Fibroblast of mammary gland (primary cell): ENCODE results near the gene ABCA7.

Experiments
- DNase-seq: peaks from one replicate; pipeline ENCODE4 v3.0.0-alpha.2; 2010; ENCODE audit warnings: low read depth
- H3K4me3 ChIP-seq: 2 replicates; pipeline ENCODE4 v1.5.1; 2011; ENCODE audit warnings: low read depth, mild to moderate bottlenecking, low read length, moderate library complexity; ENCODE audit not compliant: control insufficient read depth
- TF ChIP-seq, protein P1 (sequence below): conservative IDR thresholded peaks from 2 replicates; pipeline ENCODE4 v1.5.1; 2011; ENCODE audit warnings: low read depth, low read length, inconsistent platforms; ENCODE audit not compliant: control insufficient read depth, insufficient read depth

Gene ABCA7

DNA sequence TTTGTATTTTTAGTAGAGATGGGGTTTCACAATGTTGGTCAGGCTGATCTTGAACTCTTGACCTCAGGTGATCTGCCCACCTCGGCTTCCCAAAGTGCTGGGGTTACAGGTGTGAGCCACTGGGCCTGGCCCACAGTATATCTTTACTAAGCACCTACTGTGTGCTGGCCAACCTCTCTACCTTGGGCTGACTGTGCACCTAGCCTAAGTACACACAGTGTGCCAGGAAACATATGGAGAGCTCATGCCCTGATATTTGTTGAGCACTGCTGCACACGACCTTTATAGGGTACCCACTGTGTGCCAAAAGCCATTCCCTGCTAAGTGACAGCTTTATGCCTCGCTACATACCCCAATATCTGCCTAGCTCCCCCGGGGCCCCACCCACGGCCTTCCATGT lies 20.8 kb downstream of the ABCA7 start:
- TF ChIP-seq, protein P1, sequence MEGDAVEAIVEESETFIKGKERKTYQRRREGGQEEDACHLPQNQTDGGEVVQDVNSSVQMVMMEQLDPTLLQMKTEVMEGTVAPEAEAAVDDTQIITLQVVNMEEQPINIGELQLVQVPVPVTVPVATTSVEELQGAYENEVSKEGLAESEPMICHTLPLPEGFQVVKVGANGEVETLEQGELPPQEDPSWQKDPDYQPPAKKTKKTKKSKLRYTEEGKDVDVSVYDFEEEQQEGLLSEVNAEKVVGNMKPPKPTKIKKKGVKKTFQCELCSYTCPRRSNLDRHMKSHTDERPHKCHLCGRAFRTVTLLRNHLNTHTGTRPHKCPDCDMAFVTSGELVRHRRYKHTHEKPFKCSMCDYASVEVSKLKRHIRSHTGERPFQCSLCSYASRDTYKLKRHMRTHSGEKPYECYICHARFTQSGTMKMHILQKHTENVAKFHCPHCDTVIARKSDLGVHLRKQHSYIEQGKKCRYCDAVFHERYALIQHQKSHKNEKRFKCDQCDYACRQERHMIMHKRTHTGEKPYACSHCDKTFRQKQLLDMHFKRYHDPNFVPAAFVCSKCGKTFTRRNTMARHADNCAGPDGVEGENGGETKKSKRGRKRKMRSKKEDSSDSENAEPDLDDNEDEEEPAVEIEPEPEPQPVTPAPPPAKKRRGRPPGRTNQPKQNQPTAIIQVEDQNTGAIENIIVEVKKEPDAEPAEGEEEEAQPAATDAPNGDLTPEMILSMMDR, result no peak
- no peak overlapping the region for H3K4me3 ChIP-seq
- DNase-seq, result no peak

DNA sequence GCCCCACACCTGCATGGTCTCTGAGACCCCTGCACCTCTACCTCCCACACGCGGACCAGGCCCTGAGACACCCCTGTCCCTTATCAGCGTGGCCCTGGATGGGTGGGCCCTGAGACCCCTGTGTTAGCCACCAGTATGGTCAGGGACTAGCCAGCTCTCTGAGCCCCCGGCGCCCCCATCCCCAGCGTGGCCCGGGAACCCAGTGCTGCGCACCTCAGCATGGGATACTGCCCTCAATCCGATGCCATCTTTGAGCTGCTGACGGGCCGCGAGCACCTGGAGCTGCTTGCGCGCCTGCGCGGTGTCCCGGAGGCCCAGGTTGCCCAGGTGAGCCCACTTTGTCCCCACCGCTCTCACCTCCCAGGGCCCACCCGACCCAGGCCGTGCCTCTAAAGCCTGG lies 22.1 kb downstream of the ABCA7 start:
- H3K4me3 ChIP-seq, result no peak overlapping the region
- TF ChIP-seq, protein P1, result no peak
- DNase-seq, result no peak

DNA sequence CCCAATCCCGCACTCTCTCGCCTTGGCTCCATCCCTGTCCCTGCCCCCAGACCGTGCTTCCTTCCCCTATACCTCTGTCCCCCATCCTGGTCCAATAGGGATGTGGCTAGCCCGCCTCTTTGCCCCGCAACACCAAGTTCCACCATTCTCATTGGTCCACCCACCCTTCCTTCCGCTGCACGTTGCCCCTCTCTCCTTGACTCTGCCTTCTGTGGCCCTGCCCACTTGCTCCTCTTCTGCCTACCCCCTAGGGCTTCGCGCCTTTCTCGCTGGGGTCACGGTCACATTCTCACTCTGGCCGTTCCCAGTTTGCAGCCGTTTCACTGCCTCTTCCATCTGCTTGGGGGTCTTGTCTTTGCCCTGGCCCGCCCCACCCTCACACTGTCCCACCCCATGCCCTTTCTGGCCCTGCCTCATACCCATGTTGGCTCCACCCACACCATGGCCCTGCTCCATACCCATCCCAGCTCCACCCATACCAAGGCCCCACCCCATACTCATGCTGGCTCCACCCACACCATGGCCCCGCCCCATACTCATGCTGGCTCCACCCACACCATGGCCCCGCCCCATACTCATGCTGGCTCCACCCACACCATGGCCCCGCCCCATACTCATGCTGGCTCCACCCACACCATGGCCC lies 22.6 kb downstream of the ABCA7 start:
- TF ChIP-seq, protein P1, result no peak
- no peak overlapping the region for H3K4me3 ChIP-seq
- no peak for DNase-seq

DNA sequence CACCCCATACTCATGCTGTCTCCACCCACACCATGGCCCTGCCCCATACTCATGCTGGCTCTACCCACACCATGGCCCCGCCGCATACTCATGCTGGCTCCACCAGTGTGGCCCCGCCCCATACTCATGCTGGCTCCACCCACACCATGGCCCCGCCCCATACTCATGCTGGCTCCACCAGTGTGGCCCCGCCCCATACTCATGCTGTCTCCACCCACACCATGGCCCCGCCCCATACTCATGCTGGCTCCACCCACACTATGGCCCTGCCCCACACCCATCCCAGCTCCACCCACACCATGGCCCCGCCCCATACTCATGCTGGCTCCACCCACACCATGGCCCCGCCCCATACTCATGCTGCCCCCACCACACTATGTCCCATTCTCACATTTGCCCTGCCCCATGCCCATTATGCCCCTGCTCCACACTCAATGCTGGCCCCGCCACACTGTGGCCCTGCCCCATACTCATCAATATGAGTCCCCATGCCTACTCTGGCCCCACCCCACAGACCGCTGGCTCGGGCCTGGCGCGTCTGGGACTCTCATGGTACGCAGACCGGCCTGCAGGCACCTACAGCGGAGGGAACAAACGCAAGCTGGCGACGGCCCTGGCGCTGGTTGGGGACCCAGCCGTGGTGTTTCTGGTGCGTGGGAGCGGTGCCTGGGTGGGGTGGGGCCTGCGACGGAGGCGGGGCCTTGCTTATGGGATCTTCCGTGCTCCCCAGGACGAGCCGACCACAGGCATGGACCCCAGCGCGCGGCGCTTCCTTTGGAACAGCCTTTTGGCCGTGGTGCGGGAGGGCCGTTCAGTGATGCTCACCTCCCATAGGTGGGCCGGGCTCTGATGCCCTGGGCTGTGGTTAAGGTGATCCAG lies 23.4 kb downstream of the ABCA7 start:
- DNase-seq, result peak; percentile 19
- TF ChIP-seq, protein P1, result no peak
- H3K4me3 ChIP-seq, result no peak overlapping the region

DNA sequence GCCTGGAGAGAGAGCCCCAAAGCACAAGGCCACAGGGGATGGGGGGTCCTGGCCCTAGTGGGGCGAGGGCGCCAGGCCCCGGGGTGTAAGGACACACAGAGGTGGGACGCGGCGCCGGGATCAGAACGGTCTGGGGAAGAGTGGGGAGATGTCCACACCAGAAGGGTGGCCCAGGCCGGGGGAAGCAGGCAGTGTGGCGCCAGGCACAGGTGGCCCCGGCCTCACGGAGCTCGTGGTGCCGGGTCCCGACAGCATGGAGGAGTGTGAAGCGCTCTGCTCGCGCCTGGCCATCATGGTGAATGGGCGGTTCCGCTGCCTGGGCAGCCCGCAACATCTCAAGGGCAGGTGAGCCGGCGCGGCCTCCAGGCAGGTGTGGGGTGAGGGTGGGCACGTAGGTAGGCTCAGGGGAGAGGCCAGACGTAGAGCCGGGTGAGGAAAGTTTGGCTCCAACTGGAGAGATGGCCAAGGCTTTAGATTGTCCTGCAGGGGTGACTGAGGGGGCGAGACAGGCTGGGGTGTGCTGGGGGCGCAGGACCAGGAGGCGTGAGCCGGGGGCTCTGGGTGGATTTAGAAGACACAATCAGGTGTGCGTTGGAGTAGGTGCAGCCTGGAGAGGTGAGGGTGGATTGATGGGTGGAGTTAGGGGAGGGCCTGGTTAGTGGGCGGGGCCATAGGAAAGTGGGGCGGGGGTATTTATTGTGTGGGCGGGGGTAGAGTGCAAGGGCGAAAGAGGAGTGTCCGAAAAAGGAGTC lies 24.2 kb downstream of the ABCA7 start:
- no peak overlapping the region for H3K4me3 ChIP-seq
- no peak for DNase-seq
- TF ChIP-seq, protein P1, result no peak

DNA sequence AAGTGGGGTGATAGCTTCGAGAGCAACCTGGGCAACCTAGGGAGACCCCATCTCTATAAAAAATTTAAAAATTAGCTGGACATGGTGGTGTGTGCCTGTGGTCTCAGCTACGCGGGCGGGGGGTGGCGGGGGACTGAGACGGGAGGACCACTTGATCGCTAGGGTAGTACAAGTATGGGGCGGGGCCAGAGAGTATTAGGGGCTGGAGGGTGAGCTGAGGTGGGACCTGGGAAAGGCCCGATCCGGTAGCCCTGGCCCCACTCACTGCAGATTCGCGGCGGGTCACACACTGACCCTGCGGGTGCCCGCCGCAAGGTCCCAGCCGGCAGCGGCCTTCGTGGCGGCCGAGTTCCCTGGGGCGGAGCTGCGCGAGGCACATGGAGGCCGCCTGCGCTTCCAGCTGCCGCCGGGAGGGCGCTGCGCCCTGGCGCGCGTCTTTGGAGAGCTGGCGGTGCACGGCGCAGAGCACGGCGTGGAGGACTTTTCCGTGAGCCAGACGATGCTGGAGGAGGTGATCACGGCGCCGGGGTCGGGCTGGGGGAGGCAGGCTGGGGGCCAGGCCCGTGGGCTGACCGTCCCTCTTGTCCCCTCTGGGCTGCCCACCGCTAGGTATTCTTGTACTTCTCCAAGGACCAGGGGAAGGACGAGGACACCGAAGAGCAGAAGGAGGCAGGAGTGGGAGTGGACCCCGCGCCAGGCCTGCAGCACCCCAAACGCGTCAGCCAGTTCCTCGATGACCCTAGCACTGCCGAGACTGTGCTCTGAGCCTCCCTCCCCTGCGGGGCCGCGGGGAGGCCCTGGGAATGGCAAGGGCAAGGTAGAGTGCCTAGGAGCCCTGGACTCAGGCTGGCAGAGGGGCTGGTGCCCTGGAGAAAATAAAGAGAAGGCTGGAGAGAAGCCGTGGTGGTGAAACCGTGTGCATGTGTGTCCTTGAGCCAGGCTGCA lies 25.0 kb downstream of the ABCA7 start:
- no peak overlapping the region for H3K4me3 ChIP-seq
- peak; percentile 64 for DNase-seq

More for the DNA sequence above, 25.0 kb downstream of the ABCA7 start:
- TF ChIP-seq, protein P1, result peak; percentile 39
